AG04450 (cell line): Measurements from ENCODE around the gene CRIM1. TPM values are rescaled to one million over a fixed set of nuclear protein-coding genes. Genes with fewer than 3 reads are reported as not detected.

ENCODE experiments used
- CTCF ChIA-PET: fragments of 300-600, 350-600 bp; formaldehyde crosslinking; extraction: SDS; loops from one replicate; lab custom pipeline; 2022; ENCODE audit warnings: antibody characterized with exemption, inconsistent platforms; lab: Charles Lee
- POLR2A ChIA-PET: fragments of 350-600 bp; formaldehyde crosslinking; extraction: SDS; loops from one replicate; lab custom pipeline; 2021; ENCODE audit warnings: antibody characterized with exemption, inconsistent platforms; lab: Yijun Ruan, JAX
- DNase-seq: peaks from one replicate; pipeline ENCODE4 v3.0.0-alpha.2; 2011; ENCODE audit warnings: low read depth, low spot score
- H3K27ac ChIP-seq: one replicate; pipeline ENCODE4 v1.5.1; 2012; ENCODE audit warnings: low read depth, low read length, control low read depth
- H3K27me3 ChIP-seq: one replicate; pipeline ENCODE4 v1.6.0; 2012; ENCODE audit warnings: low read length; ENCODE audit not compliant: control insufficient read depth, insufficient read depth
- H3K4me3 ChIP-seq: 2 replicates; pipeline ENCODE4 v1.5.1; 2011; ENCODE audit warnings: mild to moderate bottlenecking, low read depth, low read length, control low read depth
- H3K9me3 ChIP-seq: 2 replicates; pipeline ENCODE4 v1.5.1; 2012; ENCODE audit warnings: low read length; ENCODE audit not compliant: control insufficient read depth, insufficient read depth
- polyA plus RNA-seq: library from polyadenylated mRNA; depleted of rRNA; stranded (reverse); fragments of >200 nt; gene quantifications from 2 replicates; pipeline ENCODE4 v1.2.3, GENCODE V29; 2011
- TF ChIP-seq, protein P1 (sequence below): IDR thresholded peaks from 2 replicates; pipeline ENCODE4 v1.5.1; 2011; ENCODE audit warnings: low read depth, low read length, control low read depth, inconsistent platforms

CRIM1 gene
- polyA plus RNA-seq, 1 experiment: 142 TPM

DNA sequence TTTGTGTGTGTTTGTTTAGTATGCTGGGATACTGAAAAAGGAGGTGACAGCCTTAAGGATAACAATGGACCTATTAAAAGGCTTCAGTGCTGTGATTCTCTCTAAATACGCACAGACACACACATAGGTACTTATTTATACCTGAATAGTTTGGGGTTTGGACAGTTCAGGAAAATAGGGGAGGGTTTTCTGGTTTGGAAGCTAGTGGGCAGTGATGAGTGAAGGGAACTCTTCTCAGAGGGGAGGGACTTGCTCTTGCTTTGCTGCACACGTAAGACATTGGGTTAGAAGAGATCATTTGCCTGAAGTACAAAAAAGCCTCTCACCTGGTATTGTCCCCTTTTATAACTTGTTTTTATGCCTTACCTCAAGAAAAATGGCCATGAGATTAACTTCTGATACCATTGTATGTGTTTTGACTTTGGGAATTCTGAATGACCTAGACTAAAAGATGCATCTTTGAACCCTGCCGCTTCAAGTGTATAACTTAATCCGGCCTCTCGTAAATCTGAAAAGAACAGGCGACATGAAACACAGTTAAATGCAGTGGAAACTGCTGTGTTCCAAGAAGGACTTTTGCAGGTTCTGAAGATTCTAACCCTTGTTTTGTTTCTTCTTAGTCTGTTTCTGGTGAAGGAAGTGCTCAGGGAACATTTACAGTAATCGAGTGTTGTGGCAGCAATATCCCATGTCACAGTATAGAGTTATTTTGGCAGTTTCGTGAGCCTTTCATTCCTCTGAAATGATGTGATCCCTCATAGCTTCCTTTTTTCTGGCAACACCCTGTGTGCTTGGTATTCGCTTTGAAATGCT, 2.5 kb downstream of the CRIM1 start:
- H3K27ac ChIP-seq: peak overlapping the region; percentile 93
- ChIA-PET CTCF (interaction anchor here (0.5 to 2.5 kb wide), 12 partner anchors 9 to 306 kb away, joined by 3 to 8 read pairs (median 4); no protein-coding TSS in a partner anchor), POLR2A (interaction anchor here (0.7 to 1.6 kb wide), 7 partner anchors 10 to 263 kb away, joined by 3 to 12 read pairs (median 3); no protein-coding TSS in a partner anchor)
- no peaks in the 10 kb centered on the region for H3K27me3 ChIP-seq
- H3K4me3 ChIP-seq: peak overlapping the region; percentile 94
- peak; percentile 42 for DNase-seq
- TF ChIP-seq, protein P1, sequence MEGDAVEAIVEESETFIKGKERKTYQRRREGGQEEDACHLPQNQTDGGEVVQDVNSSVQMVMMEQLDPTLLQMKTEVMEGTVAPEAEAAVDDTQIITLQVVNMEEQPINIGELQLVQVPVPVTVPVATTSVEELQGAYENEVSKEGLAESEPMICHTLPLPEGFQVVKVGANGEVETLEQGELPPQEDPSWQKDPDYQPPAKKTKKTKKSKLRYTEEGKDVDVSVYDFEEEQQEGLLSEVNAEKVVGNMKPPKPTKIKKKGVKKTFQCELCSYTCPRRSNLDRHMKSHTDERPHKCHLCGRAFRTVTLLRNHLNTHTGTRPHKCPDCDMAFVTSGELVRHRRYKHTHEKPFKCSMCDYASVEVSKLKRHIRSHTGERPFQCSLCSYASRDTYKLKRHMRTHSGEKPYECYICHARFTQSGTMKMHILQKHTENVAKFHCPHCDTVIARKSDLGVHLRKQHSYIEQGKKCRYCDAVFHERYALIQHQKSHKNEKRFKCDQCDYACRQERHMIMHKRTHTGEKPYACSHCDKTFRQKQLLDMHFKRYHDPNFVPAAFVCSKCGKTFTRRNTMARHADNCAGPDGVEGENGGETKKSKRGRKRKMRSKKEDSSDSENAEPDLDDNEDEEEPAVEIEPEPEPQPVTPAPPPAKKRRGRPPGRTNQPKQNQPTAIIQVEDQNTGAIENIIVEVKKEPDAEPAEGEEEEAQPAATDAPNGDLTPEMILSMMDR: peak; percentile 76
- H3K9me3 ChIP-seq: no peaks in the 10 kb centered on the region; the same call in 1 of the 2 replicates

DNA sequence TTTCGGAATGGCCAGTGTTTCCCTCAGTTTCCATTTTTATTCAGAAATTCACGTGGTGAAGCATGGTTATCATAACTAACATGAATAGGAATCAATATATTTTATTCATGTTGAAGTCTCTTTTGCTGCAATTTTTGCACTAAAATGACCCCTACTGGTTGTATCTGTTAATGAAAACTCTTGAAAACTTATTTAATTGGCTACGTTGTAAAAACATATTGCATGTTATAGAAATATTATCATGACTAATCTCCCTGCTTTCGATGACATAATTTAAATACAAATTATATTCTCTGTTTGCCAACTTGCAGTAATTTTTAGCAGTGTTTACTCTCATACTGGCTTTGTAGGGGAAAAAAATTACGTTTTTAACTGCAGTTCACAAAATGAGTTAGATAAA, 3.5 kb downstream of the CRIM1 start:
- TF ChIP-seq, protein P1: peak; percentile 52
- H3K27ac ChIP-seq: no peak overlapping the region
- H3K4me3 ChIP-seq: peak overlapping the region; percentile 94
- POLR2A ChIA-PET: interaction anchor here (1.4 to 1.6 kb wide), 2 partner anchors 49 to 127 kb away, joined by 3 to 12 read pairs; no protein-coding TSS in a partner anchor
- no peaks in the 10 kb centered on the region; the same call in 1 of the 2 replicates for H3K9me3 ChIP-seq
- DNase-seq: no peak
- no peaks in the 10 kb centered on the region for H3K27me3 ChIP-seq
- CTCF ChIA-PET: interaction anchor here (1.1 to 2.5 kb wide), 6 partner anchors 8 to 305 kb away, joined by 3 to 8 read pairs (median 5); no protein-coding TSS in a partner anchor

DNA sequence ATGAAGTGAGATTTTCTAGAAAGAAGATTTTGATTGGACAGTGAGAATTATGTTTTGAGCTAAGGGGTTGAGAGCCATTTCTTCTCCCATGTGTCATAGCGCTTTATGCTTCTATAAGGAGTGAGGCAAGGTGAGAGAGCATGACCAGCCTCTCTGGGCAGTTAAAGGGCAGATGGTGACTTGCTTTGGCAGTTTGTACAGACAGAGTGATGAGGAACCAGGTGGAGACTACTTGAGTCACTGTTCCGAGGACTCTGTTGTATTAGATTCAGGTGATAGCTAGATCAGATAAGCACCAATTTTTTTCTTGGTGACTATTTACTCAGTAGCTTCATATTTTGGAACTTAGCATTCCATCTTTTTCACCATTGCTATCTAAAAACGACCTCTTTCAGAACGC, 4.5 kb downstream of the CRIM1 start:
- POLR2A ChIA-PET: no interaction called here
- no peak for DNase-seq
- H3K27me3 ChIP-seq: no peaks in the 10 kb centered on the region
- CTCF ChIA-PET: interaction anchor here (0.7 to 1.4 kb wide), 5 partner anchors 12 to 304 kb away, joined by 3 to 4 read pairs (median 3); no protein-coding TSS in a partner anchor
- TF ChIP-seq, protein P1: no peak
- no peaks in the 10 kb centered on the region; the same call in 1 of the 2 replicates for H3K9me3 ChIP-seq
- no peak overlapping the region for H3K27ac ChIP-seq
- peak overlapping the region; percentile 37 for H3K4me3 ChIP-seq

DNA sequence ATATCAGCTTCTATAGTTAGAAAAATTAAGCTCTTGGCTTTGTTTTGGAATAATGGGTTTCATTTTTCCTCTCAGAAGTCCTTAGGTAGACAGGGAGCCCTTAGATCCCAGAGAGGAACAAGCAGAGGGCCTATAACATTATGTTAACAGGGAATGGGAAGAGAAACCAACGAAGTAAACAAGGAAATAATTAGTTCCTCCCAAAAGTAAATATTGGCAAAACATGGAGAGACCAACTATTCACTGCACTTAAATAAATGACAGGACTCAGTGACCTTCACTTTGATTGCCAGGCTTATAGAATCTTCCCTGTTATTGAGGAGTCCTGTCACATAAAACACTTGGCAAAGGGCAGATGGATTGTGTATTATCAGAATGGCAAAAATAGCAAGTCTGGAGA, 5.3 kb downstream of the CRIM1 start:
- ChIA-PET POLR2A (no interaction called here), CTCF (interaction anchor here (1.3 to 1.4 kb wide), 2 partner anchors 100 to 304 kb away, joined by 3 to 4 read pairs; no protein-coding TSS in a partner anchor)
- Histone ChIP-seq H3K27ac (no peak overlapping the region), H3K9me3 (no peaks in the 10 kb centered on the region; the same call in 1 of the 2 replicates), H3K27me3 (no peaks in the 10 kb centered on the region), H3K4me3 (no peak overlapping the region)
- TF ChIP-seq, protein P1: no peak
- DNase-seq: no peak
